Lower leg skin (tissue), 3 donors: ENCODE results near the gene EFCAB6.

Source experiments
- POLR2A ChIP-seq, 2 donors: fragments of 450-650 bp; IDR thresholded peaks; one replicate each; pipeline ENCODE4 v1.6.1; 2016 to 2017; ENCODE audit warnings: antibody characterized with exemption in 2 of 2, mild to moderate bottlenecking in 1 of 2, moderate library complexity in 1 of 2
- TF ChIP-seq, protein P1 (sequence below), 3 donors: fragments of 450-650 bp; IDR thresholded peaks; one replicate each; pipeline ENCODE4 v1.5.1; 2016; ENCODE audit warnings: antibody characterized with exemption in 3 of 3, mild to moderate bottlenecking in 3 of 3, moderate library complexity in 2 of 3

GRCh38 chr22:43749473-43749872 lies 62.6 kb downstream of the EFCAB6 start:
- no peak for TF ChIP-seq POLR2A (IDR thresholded peaks at IDR 0.05)
- TF ChIP-seq, protein P1, sequence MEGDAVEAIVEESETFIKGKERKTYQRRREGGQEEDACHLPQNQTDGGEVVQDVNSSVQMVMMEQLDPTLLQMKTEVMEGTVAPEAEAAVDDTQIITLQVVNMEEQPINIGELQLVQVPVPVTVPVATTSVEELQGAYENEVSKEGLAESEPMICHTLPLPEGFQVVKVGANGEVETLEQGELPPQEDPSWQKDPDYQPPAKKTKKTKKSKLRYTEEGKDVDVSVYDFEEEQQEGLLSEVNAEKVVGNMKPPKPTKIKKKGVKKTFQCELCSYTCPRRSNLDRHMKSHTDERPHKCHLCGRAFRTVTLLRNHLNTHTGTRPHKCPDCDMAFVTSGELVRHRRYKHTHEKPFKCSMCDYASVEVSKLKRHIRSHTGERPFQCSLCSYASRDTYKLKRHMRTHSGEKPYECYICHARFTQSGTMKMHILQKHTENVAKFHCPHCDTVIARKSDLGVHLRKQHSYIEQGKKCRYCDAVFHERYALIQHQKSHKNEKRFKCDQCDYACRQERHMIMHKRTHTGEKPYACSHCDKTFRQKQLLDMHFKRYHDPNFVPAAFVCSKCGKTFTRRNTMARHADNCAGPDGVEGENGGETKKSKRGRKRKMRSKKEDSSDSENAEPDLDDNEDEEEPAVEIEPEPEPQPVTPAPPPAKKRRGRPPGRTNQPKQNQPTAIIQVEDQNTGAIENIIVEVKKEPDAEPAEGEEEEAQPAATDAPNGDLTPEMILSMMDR (IDR thresholded peaks at IDR 0.05), result no peak
